ENCODE measurements around the gene ADGB.

DNA sequence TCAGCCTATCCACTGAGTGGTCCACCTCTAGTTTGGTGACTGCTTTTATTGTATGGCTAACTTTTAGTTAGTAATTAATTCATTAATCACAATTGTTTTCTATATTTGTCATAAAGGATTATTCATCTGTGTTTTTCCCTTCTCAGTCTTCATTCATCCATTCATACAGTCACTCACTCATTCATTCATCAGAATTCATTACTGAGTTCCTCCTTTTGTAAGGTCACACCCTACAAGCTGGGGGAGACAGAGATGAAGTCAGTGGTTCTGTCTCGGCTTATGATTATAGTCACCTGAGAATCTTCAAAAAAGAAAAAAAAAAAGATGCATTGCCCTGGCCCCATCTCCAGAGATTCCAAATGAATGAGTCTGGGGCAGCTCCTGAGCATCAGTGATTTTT, 257.1 kb downstream of the ADGB start:
- TF ChIP-seq TAF1 (conservative IDR thresholded peaks at IDR 0.05) (no peak), CTCF (IDR thresholded peaks at IDR 0.05; ENCODE audit: low read depth, low read length, missing input control) (no peak), EGR1 (IDR thresholded peaks at IDR 0.05; ENCODE audit: low read depth in 2 of 2) (no peak), FOXA1 (IDR thresholded peaks at IDR 0.05) (no peak)
- TF ChIP-seq, protein P1, sequence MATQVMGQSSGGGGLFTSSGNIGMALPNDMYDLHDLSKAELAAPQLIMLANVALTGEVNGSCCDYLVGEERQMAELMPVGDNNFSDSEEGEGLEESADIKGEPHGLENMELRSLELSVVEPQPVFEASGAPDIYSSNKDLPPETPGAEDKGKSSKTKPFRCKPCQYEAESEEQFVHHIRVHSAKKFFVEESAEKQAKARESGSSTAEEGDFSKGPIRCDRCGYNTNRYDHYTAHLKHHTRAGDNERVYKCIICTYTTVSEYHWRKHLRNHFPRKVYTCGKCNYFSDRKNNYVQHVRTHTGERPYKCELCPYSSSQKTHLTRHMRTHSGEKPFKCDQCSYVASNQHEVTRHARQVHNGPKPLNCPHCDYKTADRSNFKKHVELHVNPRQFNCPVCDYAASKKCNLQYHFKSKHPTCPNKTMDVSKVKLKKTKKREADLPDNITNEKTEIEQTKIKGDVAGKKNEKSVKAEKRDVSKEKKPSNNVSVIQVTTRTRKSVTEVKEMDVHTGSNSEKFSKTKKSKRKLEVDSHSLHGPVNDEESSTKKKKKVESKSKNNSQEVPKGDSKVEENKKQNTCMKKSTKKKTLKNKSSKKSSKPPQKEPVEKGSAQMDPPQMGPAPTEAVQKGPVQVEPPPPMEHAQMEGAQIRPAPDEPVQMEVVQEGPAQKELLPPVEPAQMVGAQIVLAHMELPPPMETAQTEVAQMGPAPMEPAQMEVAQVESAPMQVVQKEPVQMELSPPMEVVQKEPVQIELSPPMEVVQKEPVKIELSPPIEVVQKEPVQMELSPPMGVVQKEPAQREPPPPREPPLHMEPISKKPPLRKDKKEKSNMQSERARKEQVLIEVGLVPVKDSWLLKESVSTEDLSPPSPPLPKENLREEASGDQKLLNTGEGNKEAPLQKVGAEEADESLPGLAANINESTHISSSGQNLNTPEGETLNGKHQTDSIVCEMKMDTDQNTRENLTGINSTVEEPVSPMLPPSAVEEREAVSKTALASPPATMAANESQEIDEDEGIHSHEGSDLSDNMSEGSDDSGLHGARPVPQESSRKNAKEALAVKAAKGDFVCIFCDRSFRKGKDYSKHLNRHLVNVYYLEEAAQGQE (IDR thresholded peaks at IDR 0.05): no peak
